GM19395 (cell line): ENCODE results near the gene FAM76A.
A peak's percentile ranks its signal among the peaks of the same experiment; 100 is the strongest.

Experiments
- ATAC-seq: cut with Tn5 transposase; IDR thresholded peaks from one replicate; pipeline ENCODE4 v1.9.1; 2021; ENCODE audit warnings: mild to moderate bottlenecking, moderate library complexity; ENCODE audit not compliant: unreplicated experiment

FAM76A gene

DNA sequence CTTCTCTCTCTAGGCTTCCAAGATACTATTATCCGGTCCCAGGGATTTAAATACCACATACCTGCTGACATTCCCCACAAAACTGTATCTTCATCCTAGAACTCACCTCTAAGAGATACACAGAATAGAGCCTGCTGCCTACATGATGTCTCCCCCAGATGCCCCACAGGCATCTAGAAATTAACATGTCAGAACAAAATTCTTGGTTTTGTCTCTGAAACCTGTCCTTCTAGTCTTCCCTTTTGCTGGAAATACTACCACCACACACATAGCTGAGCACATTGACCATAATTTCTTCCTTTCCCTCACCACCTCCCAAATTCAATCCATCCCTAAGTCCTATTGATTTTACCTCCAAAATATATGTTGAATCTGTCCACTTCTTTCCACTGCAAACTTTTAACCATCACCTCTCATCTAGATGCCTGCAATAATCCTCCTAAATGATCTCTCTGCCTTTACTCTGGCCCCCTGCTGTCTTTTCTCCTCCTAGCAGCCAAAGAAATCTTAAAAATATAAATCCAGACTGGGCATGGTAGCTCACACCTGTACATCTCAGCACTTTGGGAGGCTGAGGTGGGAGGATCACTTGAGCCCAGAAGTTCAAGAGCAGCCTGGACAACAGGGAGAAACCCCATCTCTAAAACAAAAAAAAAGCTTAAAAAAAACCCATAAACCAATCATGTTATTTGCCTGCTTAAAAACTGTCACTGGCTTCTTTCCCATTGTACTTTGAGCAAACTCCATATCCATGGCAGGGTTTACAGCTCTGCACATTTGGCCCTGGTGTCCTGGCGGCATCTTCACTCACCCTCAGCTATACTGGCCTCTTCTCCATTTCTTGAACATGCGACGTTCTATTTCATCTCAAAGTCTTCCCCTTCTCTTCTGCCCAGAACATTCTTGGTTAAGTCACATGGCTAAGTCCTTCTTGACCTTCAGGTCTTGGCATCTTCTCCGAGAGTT lies 6.2 kb upstream of the FAM76A start:
- ATAC-seq = no peak

DNA sequence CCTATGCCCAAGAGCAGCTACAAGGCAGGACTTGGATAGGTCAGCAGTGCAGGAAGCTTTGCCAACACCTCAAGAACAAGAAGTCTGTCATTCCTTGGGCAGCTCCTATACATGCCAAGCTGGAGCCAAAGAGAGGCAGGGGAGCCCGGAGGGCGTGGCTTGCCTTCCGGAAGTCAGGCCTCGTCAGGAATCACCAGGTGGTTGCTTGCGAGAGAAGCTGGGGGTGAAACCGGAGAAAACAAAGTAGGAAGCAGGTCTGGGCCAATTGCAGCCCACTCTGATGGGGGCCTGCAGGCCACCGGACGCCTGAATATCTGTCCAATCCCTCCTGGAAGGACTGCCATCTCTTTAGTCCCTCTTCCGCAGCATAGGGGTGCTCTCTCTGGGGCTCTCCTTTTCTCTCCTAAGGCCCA lies 794 bp upstream of the FAM76A start:
- no peak for ATAC-seq

DNA sequence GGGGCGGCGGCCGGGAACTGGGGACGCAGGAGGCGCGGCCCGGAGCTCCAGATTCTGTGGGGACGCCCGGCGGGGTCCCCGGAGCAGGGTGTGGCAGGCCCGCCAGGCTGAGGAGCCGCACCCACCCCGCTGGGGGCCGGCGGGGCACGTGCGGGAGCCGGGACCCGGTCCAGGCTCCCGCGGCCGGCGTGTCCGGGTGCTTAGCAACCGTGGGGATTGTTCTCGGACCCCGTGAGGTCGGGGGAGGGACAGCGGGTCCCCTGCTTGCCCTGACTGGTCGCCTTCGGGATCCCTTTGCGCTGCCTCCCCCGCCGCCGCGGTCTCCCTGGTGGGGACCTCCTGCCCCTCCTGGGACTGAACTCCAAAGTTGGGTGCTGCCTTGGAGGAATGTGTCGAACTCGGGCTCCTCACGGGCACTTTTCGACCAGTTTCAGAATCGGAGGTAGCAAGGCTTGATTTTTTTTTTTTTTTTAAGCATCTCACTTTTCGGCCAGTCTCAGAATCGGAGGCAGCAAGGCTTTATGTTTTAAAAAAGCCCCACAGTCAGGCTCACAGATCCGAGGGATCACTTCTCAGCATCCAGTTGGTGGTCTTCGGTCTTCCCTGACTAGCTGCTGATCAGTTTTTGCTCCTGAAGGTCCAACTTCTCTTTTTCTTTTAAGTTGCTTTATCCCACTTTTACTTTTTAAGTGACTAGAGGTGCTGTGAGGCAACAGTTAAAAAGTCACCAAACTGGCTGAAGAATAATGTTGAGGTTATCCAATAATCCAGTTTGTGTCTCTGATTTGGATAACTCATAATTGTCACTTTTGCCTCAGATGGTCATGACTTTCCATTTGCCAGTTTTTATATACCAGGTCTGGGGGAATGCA lies 648 bp downstream of the FAM76A start:
- peak; percentile 41 for ATAC-seq

GRCh38 chr1:27727126-27727525 lies 1.4 kb downstream of the FAM76A start:
- ATAC-seq = no peak

DNA sequence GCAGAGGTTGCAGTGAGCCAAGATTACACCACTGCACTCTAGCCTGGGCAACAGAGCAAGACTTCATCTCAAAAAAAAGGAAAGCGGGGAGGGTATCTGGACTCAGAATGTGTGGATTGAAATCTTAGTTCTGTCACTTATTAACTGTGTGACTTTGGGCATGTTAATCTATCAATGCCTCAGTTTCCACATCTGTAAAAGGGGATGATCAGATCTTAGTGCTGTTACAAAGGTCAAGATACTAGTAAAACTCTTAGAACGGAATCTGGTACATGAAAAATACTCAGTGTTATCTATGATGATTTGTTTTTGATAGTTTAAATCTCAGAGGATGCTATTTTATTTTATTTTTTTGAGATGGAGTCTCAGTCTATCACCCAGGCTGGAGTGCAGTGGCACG lies 10.5 kb downstream of the FAM76A start:
- no peak for ATAC-seq

DNA sequence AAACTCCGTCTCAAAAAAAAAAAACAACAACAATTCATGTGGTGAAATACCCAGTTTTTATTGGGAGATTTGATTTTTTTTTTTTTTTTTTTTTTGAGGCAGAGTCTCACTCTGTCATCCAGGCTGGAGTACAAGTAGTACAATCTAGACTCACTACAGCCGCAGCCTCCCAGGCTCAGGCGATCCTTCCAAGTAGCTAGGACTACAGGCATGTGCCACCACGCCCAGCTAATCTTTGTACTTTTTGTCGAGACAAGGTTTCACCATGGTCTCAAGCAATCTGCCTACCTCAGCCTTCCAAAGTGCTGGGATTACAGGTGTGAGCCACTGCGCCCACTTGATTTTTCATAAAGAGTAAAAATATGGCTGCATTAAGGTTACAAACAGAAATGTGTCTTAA lies 15.4 kb downstream of the FAM76A start:
- no peak for ATAC-seq

GRCh38 chr1:27744556-27744955 lies 18.8 kb downstream of the FAM76A start:
- ATAC-seq = no peak

GRCh38 chr1:27745466-27745865 lies 19.7 kb downstream of the FAM76A start:
- no peak for ATAC-seq

- ATAC-seq = no peak
Observed at GRCh38 chr1:27752360-27752759, 26.6 kb downstream of the FAM76A start.

DNA sequence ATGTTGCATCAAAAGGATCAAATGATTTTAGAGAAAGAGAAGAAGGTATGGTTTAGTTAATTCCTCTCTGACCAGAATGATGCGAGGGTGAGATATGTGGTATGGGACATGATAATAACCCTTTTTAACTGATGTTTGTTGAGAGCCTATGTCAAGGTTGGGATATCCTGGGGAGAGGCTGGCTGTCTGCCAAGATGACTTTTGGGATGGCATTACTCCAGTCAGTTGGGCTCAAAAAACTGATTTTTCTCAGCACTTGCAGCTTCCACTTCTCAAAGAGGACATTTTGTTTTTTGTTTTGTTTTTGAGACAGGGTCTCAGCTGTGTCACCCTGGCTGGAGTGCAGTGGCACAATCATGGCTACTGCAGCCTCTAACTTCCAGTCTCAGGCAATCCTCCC lies 29.5 kb downstream of the FAM76A start:
- no peak for ATAC-seq

- ATAC-seq = no peak
Observed at GRCh38 chr1:27755865-27756264, 30.1 kb downstream of the FAM76A start.

DNA sequence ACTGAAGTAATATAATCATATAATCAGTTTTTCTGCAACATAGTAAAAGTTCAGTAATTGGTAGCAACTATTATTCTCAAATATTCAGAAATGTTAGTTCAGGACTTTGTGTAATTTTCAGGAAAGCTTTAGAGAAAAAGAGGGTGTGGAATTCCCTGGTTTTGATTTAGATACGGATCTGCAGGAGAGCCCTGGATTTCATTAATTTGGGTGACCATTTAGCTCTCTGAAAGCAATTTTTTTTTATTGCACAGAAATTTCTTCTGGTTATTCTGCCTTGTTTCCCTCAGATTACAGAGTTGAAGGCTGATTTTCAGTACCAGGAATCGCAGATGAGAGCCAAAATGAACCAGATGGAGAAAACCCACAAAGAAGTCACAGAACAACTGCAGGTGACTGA lies 33.5 kb downstream of the FAM76A start:
- no peak for ATAC-seq

DNA sequence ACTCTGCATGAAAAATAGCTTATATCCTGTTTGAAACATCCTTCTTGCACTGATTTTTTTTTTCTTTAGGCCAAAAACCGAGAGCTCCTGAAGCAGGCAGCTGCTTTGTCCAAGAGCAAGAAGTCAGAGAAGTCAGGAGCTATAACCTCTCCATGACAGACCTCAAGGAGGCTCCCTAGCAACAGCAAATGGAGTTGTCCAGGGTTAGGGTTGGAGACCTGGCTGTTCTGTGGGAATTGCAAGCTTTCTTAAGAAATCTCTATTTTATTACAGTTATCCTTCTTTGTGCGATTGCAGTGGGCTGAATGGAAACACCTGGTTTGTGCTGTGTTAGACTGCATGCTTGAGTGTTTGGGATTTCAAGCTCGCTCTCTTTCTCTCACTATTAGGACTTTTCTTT lies 34.7 kb downstream of the FAM76A start:
- ATAC-seq = no peak

DNA sequence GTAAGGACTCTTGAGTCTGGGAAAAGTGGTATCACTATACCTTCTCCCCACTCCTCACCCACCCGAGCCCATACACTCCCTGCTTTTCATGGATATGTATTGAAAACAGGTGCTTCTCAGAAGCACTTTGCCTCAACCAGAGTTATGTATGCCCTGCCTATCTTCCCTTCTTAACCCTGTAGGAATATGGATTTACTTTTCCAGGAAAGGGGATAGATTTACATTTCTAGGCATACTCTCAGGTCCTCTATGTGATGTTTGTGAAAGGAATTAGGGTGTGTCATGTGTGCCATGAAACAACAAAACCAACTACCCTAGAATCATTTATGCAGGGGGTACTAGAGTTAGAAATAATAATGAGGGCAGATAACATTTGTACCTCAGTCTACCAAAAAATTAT lies 36.3 kb downstream of the FAM76A start:
- no peak for ATAC-seq

GRCh38 chr1:27763358-27763757 lies 37.6 kb downstream of the FAM76A start:
- no peak for ATAC-seq

DNA sequence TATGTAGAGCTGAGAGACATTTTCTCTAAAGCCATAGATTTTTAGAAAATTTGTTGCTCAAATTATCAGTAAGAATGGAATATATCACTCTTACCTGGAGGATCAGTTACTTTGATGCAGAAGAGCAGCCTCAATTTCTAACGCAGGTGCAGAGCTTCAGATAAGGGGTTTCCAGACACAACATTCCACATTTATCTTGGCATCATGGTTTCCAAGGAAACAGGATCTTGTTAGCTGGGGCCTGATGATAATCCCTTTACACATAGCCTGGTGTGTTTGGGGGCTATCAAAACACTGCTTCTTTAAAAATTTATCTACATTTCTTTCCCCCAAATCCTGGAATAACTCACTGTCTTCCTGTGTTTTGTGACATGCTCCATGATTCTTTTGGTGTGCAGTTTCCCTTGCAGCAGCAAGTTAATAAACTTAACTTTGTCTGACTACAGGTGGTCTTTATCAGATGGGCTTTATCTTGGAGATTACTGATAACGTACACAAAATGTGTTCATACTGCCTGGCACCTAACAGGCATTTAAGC lies 44.6 kb downstream of the FAM76A start:
- no peak for ATAC-seq

DNA sequence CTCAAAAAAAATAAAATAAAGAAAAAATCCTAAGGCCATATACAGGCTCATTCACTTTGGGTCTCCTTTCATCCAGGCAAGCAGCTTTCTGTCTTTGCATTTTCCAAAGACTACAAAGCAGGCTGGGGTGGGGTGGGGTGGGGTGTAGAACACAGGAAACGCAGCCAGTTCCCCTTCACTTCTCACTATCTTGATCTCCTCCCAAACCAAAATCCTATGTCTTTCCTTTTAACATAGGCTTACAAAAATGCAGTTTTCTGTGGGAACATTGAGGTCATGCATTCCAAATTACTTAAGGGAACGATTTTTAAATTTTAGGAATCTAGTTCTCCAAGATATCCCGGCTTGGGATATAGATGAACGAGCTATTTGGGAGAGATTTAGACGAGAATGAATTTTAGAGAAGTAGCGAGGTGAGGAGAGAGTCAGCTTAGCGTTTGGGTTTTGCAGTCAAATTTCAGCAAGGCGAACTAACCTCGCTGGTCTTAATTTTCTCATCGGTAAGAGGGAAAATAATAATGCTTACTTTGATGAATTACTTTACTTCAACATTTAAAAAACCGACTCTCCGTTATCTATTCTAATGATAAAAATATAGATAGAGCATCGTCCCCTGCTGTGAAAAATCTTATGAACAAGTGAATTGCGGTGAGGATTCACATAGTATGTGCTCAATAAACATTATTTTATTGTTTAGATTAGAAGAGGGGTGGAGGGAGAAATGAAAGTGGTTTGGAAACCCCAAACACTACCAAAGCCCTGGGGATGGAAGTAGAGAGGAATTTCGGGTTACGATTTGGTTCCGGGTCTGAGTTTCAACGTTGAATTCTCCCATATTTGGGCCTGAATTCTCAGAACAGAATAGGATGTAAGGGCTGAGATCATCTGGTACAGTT lies 46.5 kb downstream of the FAM76A start:
- no peak for ATAC-seq

GRCh38 chr1:27772932-27773825 lies 47.4 kb downstream of the FAM76A start, which contains the start of gene STX12:
Gene STX12, plus strand, starts transcription at chr1:27773219. Its CDS starts 89 bp downstream, at chr1:27773308.
- peak; percentile 95 for ATAC-seq

DNA sequence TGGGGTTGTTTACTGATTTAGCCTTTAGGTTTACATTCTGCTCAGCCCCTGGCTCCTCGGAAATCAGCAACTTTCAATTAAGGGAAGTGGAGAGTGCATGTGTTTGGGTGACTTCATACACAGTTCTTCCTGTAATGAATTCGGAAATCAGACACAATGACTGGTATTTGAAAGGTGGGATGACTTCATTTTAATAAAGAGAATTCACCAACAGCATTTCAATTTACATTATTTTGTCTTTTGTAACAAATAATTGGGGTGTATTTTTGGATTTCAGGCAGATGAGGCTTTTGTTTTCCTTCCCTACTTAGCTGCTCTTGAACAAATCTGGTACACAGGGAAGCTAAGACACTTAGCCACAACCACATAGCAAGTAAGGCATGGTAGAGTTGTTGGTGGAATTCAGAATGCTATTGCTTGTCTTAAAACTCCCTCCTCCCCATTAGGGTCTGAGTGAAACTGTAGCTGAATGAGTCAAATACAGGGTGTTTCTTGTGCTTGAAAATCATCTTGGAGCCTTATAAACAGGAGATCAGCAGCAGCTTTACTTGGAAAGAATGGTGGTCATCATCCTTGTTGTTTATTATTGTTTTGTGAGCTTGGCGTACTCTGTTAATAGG lies 48.2 kb downstream of the FAM76A start:
- ATAC-seq = no peak
